A549 (cell line): ENCODE measurements around the gene SCAMP1.

Experiments used
- BHLHE40 ChIP-seq: IDR thresholded peaks from 2 replicates; pipeline ENCODE4 v1.6.1; 2012; ENCODE audit warnings: low read depth, low read length, inconsistent platforms
- KDM1A ChIP-seq: fragments of 200-600 bp; sonication (generic); IDR thresholded peaks from 2 replicates; pipeline ENCODE4 v1.6.1; 2016; ENCODE audit warnings: low read depth, mild to moderate bottlenecking

DNA sequence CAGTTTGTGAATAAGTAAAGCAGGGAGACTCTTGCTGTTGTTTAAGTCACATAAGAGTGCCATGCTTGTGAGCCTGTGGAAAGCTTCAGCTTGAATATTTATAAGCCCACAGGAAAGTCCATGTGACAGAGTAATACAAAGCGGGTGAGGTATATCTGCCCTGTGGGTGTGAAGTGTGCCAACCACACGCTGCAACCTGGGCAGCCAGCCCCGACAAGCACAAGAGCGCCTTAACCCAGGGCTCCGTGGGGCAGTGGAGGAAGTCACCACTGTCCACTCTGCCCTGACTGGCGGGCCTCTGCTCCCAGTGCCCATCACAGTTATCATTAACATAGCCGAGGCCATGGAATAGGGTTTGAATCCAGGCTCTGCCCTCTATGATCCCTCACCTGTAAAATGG, 132.2 kb downstream of the SCAMP1 start:
- TF ChIP-seq KDM1A (no peak), BHLHE40 (no peak)
